Endothelial cell (in vitro differentiated cells): ENCODE data around the gene PLEKHH1. TPM values are rescaled to one million over a fixed set of nuclear protein-coding genes. Genes with fewer than 3 reads are reported as not detected.

Experiments used
- DNase-seq: peaks from one replicate; pipeline ENCODE4 v3.0.0; 2021; ENCODE audit warnings: low spot score
- H3K27ac Mint-ChIP-seq: one replicate; pipeline ENCODE4 v1.8.0; 2021; ENCODE audit warnings: mixed read lengths, inconsistent platforms; ENCODE audit not compliant: unreplicated experiment
- H3K27me3 Mint-ChIP-seq: one replicate; pipeline ENCODE4 v1.8.0; 2021; ENCODE audit warnings: mild to moderate bottlenecking, moderate library complexity, mixed read lengths, inconsistent platforms; ENCODE audit not compliant: unreplicated experiment
- H3K36me3 Mint-ChIP-seq: one replicate; pipeline ENCODE4 v1.8.0; 2021; ENCODE audit warnings: mild to moderate bottlenecking, low read depth, mixed read lengths, inconsistent platforms; ENCODE audit not compliant: unreplicated experiment
- H3K4me1 Mint-ChIP-seq: one replicate; pipeline ENCODE4 v1.8.0; 2021; ENCODE audit warnings: mild to moderate bottlenecking, mixed read lengths, inconsistent platforms; ENCODE audit not compliant: unreplicated experiment
- H3K4me3 Mint-ChIP-seq: one replicate; pipeline ENCODE4 v1.8.0; 2021; ENCODE audit warnings: mild to moderate bottlenecking, mixed read lengths, inconsistent platforms; ENCODE audit not compliant: unreplicated experiment
- H3K9me3 Mint-ChIP-seq: one replicate; pipeline ENCODE4 v1.8.0; 2021; ENCODE audit warnings: mixed read lengths, inconsistent platforms; ENCODE audit not compliant: unreplicated experiment
- CTCF ChIP-seq: fragments of 200-600 bp; sonication (generic); IDR thresholded peaks from one replicate; pipeline ENCODE4 v1.5.0; 2021; ENCODE audit warnings: antibody characterized with exemption; ENCODE audit not compliant: unreplicated experiment
- total RNA-seq: library from RNA; stranded (reverse); fragmentation: NEBNext Ultra II Directional; extraction: Animal tissue kit (Norgen Biotek cat#: 25700); gene quantifications from one replicate; pipeline ENCODE4 v1.2.1, GENCODE V29; 2021; ENCODE audit not compliant: unreplicated experiment

PLEKHH1 gene
- total RNA-seq, 1 donor from 2014 or later: 9.5 TPM

GRCh38 chr14:67497716-67498115, 35.4 kb upstream of the PLEKHH1 start:
- Mint-ChIP-seq H3K27me3 (no peaks in the 10 kb centered on the region), H3K4me3 (no peak overlapping the region), H3K36me3 (peaks cover 10% of the 10 kb centered on the region), H3K4me1 (no peaks in the 10 kb centered on the region), H3K27ac (no peak overlapping the region), H3K9me3 (peaks cover 6% of the 10 kb centered on the region)
- DNase-seq: no peak
- TF ChIP-seq CTCF: no peak

- Mint-ChIP-seq H3K27me3 (no peaks in the 10 kb centered on the region), H3K4me1 (no peaks in the 10 kb centered on the region), H3K9me3 (no peaks in the 10 kb centered on the region), H3K4me3 (no peak overlapping the region), H3K36me3 (no peaks in the 10 kb centered on the region), H3K27ac (no peak overlapping the region)
- TF ChIP-seq CTCF: no peak
- DNase-seq: no peak
Observed at GRCh38 chr14:67500981-67501380, 32.1 kb upstream of the PLEKHH1 start.

- no peak overlapping the region for H3K4me3 Mint-ChIP-seq
- no peak for DNase-seq
- H3K36me3 Mint-ChIP-seq: no peaks in the 10 kb centered on the region
- H3K27me3 Mint-ChIP-seq: no peaks in the 10 kb centered on the region
- H3K4me1 Mint-ChIP-seq: no peaks in the 10 kb centered on the region
- no peak for TF ChIP-seq CTCF
- H3K27ac Mint-ChIP-seq: no peak overlapping the region
- H3K9me3 Mint-ChIP-seq: no peaks in the 10 kb centered on the region
Observed at GRCh38 chr14:67501670-67502069, 31.4 kb upstream of the PLEKHH1 start.

- Mint-ChIP-seq H3K36me3 (no peaks in the 10 kb centered on the region), H3K4me1 (no peaks in the 10 kb centered on the region), H3K9me3 (no peaks in the 10 kb centered on the region), H3K27ac (no peak overlapping the region), H3K4me3 (no peak overlapping the region), H3K27me3 (no peaks in the 10 kb centered on the region)
- DNase-seq: no peak
- no peak for TF ChIP-seq CTCF
Observed at GRCh38 chr14:67502867-67503266, 30.2 kb upstream of the PLEKHH1 start.

- no peak overlapping the region for H3K4me3 Mint-ChIP-seq
- no peak for DNase-seq
- H3K4me1 Mint-ChIP-seq: no peaks in the 10 kb centered on the region
- H3K27ac Mint-ChIP-seq: no peak overlapping the region
- no peaks in the 10 kb centered on the region for H3K27me3 Mint-ChIP-seq
- TF ChIP-seq CTCF: no peak
- H3K9me3 Mint-ChIP-seq: no peaks in the 10 kb centered on the region
- no peaks in the 10 kb centered on the region for H3K36me3 Mint-ChIP-seq
Observed at GRCh38 chr14:67503331-67503730, 29.8 kb upstream of the PLEKHH1 start.
